Measurements from ENCODE around the gene KCMF1.

DNA sequence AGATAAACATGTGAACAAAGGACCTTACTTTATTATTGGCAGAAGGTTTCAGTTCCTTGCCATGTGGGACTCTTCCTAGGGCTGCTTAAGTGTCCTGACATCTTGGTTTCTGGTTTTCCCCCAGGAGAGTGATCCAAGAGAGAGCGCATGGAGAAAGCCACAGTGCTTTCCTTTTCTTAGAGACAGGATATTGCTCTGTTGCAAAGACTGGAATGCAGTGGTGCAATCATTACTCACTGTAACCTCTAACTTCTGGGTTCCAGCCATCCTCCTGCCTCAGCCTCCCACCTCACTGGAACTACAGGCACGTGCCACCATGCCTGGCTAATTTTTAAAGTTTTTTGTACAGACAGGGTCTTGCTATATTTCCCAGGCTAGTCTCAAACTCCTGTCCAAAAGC lies 124.1 kb downstream of the KCMF1 start:
- TF ChIP-seq, protein P1, sequence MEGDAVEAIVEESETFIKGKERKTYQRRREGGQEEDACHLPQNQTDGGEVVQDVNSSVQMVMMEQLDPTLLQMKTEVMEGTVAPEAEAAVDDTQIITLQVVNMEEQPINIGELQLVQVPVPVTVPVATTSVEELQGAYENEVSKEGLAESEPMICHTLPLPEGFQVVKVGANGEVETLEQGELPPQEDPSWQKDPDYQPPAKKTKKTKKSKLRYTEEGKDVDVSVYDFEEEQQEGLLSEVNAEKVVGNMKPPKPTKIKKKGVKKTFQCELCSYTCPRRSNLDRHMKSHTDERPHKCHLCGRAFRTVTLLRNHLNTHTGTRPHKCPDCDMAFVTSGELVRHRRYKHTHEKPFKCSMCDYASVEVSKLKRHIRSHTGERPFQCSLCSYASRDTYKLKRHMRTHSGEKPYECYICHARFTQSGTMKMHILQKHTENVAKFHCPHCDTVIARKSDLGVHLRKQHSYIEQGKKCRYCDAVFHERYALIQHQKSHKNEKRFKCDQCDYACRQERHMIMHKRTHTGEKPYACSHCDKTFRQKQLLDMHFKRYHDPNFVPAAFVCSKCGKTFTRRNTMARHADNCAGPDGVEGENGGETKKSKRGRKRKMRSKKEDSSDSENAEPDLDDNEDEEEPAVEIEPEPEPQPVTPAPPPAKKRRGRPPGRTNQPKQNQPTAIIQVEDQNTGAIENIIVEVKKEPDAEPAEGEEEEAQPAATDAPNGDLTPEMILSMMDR (IDR thresholded peaks at IDR 0.05; ENCODE audit: insufficient read depth, low read length, poor library complexity, severe bottlenecking): no peak
- no peak for TF ChIP-seq EZH2phosphoT487 (conservative IDR thresholded peaks at IDR 0.05; ENCODE audit: low read length)
